ENCODE results near the gene PPARG. TPM values are rescaled to one million over a fixed set of nuclear protein-coding genes. Genes with fewer than 3 reads are reported as not detected.
A peak's percentile ranks its signal among the peaks of the same experiment; 100 is the strongest.

The PPARG gene
- total and polyA plus RNA-seq, 8 donors: 7.9 to 85.2 (median 29.3) TPM

DNA sequence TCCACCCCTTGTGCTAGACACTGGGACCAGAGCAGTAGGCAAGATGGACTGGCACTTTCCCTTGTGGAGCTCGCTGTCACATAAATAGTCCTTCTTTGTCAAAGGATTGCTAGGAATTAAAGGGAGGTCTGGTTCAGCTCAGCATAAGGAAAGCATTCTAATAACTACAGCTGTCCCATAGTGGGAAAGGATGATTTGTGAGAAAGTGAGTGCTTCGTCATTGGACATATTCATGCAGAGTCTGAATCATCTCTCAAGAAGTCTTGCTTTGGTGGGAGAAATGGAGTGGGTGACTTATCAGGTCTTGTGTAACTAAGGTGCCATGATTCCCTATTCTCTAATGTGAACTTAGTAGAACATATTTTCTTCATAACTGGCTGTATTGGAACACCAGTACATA lies 14.7 kb downstream of the PPARG start:
- intact Hi-C loops (cut with DNase I; ENCODE audit: low total_unique reads): no loop called here
- Histone ChIP-seq H3K4me1 (peaks cover 0 to 25% (median 0%) of the 10 kb centered on the region in 4 donors), H3K4me3 (no peak overlapping the region), H3K36me3 (no peaks in the 10 kb centered on the region), H3K9me3 (no peaks in the 10 kb centered on the region), H3K27ac (no peak overlapping the region), H3K27me3 (no peaks in the 10 kb centered on the region)
- 77 to 94% (median 89%) methylated on average over 2 of the region's 2 CpGs for WGBS, 5 donors
- TF ChIP-seq, protein P1, sequence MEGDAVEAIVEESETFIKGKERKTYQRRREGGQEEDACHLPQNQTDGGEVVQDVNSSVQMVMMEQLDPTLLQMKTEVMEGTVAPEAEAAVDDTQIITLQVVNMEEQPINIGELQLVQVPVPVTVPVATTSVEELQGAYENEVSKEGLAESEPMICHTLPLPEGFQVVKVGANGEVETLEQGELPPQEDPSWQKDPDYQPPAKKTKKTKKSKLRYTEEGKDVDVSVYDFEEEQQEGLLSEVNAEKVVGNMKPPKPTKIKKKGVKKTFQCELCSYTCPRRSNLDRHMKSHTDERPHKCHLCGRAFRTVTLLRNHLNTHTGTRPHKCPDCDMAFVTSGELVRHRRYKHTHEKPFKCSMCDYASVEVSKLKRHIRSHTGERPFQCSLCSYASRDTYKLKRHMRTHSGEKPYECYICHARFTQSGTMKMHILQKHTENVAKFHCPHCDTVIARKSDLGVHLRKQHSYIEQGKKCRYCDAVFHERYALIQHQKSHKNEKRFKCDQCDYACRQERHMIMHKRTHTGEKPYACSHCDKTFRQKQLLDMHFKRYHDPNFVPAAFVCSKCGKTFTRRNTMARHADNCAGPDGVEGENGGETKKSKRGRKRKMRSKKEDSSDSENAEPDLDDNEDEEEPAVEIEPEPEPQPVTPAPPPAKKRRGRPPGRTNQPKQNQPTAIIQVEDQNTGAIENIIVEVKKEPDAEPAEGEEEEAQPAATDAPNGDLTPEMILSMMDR (IDR thresholded peaks at IDR 0.05): no peak
- no peak for TF ChIP-seq POLR2AphosphoS5 (IDR thresholded peaks at IDR 0.05)
- TF ChIP-seq POLR2A (IDR thresholded peaks at IDR 0.05): no peak
- TF ChIP-seq EP300 (IDR thresholded peaks at IDR 0.05): no peak
- no peak for DNase-seq

DNA sequence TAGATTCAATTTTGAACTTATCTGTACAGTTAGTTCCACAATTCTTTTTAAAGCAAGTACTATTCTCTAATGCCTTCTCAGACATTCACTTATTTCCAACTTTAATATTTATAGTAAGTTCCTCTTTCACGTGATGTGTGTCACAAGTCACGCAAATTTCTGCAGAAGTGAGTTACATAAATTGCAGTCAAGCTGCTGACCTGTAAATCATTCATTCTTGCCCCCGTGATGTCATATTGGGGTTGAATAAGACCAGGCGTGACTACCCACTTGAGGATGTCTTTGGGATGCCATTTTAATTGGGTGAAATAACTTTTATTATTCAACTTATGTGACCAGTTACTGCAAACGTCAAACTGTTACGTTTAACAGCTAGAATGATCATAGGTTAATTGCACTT lies 15.1 kb downstream of the PPARG start:
- Histone ChIP-seq H3K4me1 (peaks cover 0 to 30% (median 0%) of the 10 kb centered on the region in 4 donors), H3K9me3 (no peaks in the 10 kb centered on the region), H3K27me3 (no peaks in the 10 kb centered on the region), H3K4me3 (no peak overlapping the region), H3K27ac (no peak overlapping the region), H3K36me3 (no peaks in the 10 kb centered on the region)
- WGBS, 5 donors: 77 to 91% (median 81%) methylated on average over 6 of the region's 6 CpGs
- no peak for DNase-seq
- TF ChIP-seq EP300 (IDR thresholded peaks at IDR 0.05): no peak
- no peak for TF ChIP-seq POLR2A (IDR thresholded peaks at IDR 0.05)
- TF ChIP-seq, protein P1 (IDR thresholded peaks at IDR 0.05): no peak
- no peak for TF ChIP-seq POLR2AphosphoS5 (IDR thresholded peaks at IDR 0.05)
- intact Hi-C loops (cut with DNase I; ENCODE audit: low total_unique reads): no loop called here

DNA sequence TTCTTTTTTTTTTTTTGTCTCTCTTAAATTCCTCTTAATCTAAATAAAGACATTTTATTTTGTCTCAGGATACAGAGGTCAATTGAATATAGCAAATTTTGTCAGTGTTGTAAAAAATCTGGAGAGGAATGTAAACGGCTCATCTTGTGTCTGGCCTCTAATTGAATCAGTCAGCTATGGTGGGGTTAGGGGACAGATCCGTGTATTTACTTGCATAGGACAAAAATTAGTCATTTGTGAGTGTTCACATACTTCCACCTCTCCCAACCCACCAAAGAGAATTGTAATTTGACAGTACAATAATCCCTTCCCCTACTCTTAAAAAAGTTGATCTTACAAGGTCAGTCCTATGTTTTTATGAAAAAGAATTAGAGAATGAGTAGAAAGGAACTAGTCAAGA lies 18.3 kb downstream of the PPARG start:
- 58 to 88% (median 81%) methylated on average over 2 of the region's 2 CpGs for WGBS, 5 donors
- Histone ChIP-seq H3K4me1 (peaks cover 0 to 52% (median 10%) of the 10 kb centered on the region in 4 donors), H3K27me3 (no peaks in the 10 kb centered on the region), H3K4me3 (no peak overlapping the region), H3K36me3 (no peaks in the 10 kb centered on the region), H3K9me3 (no peaks in the 10 kb centered on the region), H3K27ac (no peak overlapping the region)
- intact Hi-C loops (cut with DNase I; ENCODE audit: low total_unique reads): no loop called here
- no peak for DNase-seq
- TF ChIP-seq, protein P1 (IDR thresholded peaks at IDR 0.05): no peak
- TF ChIP-seq POLR2AphosphoS5 (IDR thresholded peaks at IDR 0.05) (no peak), EP300 (IDR thresholded peaks at IDR 0.05) (no peak), POLR2A (IDR thresholded peaks at IDR 0.05) (no peak)

DNA sequence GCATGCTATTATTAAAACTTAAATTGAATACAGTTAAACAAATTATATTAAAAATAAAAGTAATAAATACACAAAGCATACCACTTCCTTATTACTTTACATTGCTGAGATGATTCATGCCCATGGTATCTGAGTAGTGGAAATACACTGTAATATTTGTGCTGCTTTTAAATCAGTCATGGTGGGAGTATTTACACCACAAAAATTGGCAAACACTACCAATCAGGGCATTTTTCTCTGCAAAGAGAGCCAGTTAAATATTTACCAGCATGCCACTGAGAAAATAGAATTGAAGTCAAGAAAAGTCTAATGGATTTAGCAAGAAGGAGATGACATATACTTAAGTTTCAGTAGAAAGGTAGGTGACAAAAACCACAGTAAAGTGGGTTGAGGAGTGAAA lies 19.6 kb downstream of the PPARG start:
- Histone ChIP-seq H3K4me1 (peaks cover 0 to 54% (median 10%) of the 10 kb centered on the region in 4 donors), H3K27me3 (no peaks in the 10 kb centered on the region), H3K36me3 (no peaks in the 10 kb centered on the region), H3K27ac (no peak overlapping the region), H3K4me3 (no peak overlapping the region), H3K9me3 (no peaks in the 10 kb centered on the region)
- DNase-seq: peak in 1 of 2 donors; percentile 64
- intact Hi-C loops (cut with DNase I; ENCODE audit: low total_unique reads): no loop called here
- TF ChIP-seq POLR2A (IDR thresholded peaks at IDR 0.05) (no peak), POLR2AphosphoS5 (IDR thresholded peaks at IDR 0.05) (no peak), EP300 (IDR thresholded peaks at IDR 0.05) (no peak)
- TF ChIP-seq, protein P1 (IDR thresholded peaks at IDR 0.05): no peak

Measured in stomach (tissue), 9 donors.